Middle frontal gyrus (tissue), 1 donor: Measurements from ENCODE around the gene FRAS1.

Experiments
- DNase-seq: peaks from one replicate; pipeline ENCODE4 v3.0.0-alpha.2; 2015; ENCODE audit warnings: low spot score; ENCODE audit errors: extremely low spot score

FRAS1 gene

DNA sequence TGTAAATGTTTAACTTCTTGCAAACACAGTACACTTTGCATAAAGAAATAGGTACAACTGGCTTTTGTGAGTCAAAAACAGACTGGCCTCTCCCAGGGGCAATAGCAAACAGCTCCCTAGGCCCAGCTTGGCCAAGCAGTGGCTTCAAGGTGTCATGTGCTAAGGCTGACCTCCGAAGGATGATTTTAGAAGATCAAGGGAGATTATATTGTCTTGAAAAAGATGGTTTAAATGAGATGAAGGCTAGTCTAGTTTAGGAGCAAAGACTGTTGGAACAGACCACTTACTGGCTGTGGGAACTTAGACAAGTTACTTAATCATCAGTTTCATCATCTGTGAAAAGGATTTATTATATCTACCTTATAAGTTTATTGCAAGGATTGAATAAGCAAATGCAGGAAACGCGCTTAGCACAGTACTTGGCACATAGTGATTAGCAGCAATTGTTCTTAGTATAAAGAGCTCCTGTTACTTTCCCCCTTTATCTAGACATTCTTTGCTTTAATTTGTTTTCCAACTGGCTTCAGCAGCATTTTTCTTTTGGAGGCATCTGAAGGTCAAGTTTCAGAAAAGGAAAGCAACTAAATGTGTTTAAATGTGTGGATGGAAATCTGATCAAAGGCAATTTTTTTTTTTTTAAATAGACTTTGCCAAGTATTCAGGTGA lies 511.6 kb downstream of the FRAS1 start:
- DNase-seq = no peak

DNA sequence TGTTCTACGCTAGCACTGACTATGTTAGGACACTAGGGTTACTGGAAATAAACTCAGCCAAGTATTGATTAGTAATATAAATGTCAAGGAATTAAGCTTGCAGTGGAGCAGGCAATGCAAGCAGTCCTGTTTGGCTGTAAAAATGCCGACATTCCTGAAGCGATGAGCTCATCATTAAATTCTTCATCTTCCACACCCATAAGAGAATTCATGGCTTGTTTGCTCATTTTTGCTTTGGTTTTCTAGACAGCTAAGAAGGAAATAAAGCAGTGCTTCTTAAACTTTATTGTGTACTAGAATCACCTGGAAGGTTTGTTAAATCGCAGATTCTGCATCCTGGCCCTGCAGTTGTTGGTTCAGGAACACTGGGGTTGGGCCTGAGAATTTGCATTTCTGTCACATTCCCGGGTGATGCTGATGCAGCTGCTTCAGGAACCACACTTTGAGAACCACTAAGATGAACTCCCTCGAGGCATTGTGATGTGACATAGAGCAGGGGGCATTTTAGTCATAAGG lies 512.2 kb downstream of the FRAS1 start:
- no peak for DNase-seq

DNA sequence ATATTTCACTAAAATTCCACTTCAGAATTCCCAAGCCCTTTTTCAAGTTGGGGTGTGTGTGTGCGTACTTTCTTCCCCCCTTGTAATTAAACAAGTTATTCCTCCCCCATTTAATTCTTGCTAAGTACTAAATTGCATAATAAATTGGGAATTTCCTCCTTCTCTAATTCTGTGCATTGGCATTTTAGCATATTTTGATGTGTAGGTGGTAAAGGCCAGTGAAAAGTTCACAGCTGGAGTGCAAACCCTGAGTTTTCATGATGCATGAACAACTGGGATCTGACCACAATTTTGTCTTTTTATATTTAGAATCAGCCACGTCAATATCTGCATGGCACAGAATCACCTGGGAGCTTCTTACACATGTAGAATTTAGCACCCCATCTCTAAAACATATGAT lies 513.0 kb downstream of the FRAS1 start:
- no peak for DNase-seq

DNA sequence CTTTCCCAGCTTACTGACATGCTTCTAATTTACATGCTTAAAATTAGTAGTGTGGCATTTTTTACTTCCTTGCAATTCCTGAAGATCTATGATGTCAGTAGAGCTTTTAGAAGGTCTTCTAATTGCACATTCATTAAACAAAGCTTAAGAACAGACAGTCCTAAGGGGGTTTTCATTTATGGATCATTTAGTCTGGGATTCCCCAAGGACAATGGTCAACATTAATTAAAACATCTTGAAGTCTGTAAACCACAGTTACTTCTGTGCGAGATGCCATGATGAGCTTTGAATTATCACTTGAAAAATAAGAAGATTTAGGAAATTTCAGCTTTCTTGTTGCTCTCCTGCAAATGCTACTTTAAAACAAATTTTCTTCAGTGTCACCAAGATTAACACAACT lies 514.7 kb downstream of the FRAS1 start:
- DNase-seq = no peak

- DNase-seq = no peak
These were observed 521.7 kb downstream of the FRAS1 start for GRCh38 chr4:78578674-78579425.

DNA sequence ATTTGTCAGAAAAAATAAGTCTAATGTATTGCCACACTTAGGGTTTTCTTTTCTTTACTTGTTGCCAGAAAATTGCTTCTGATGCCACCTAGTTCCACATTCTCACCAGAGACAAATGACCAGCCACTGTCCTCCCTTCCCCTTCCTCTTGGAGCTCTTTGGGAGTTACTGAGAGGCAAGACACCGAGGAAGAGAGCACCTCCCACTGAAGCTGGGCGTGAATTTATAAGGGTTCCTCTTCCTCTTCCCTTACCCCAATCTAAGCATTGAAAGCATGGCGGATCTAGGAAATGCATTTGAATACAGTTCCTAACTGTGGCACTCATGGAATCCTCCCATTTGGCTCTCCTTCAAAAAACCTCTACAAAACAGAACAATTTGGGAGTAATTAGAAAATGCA lies 524.5 kb downstream of the FRAS1 start:
- DNase-seq = no peak

- no peak for DNase-seq
These were observed 527.9 kb downstream of the FRAS1 start for GRCh38 chr4:78584863-78585547.

DNA sequence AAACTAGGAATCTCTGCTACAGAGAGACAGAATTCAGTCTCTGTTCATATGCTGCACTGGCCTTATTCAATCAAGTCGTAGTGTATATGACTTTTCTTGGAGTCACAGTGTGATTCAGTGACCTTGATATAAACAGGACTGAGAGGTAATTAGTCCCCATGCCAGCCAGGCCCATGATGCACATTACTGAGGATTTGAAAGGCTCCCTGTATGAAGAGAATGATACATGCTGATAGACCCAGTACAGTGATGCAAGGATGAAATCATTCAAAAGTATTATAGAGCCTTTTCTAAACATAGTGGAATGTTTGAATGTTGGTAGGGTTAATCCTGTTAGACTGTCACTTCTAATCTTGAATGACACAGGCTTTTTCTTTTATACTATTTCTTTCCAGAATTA lies 528.5 kb downstream of the FRAS1 start:
- no peak for DNase-seq

DNA sequence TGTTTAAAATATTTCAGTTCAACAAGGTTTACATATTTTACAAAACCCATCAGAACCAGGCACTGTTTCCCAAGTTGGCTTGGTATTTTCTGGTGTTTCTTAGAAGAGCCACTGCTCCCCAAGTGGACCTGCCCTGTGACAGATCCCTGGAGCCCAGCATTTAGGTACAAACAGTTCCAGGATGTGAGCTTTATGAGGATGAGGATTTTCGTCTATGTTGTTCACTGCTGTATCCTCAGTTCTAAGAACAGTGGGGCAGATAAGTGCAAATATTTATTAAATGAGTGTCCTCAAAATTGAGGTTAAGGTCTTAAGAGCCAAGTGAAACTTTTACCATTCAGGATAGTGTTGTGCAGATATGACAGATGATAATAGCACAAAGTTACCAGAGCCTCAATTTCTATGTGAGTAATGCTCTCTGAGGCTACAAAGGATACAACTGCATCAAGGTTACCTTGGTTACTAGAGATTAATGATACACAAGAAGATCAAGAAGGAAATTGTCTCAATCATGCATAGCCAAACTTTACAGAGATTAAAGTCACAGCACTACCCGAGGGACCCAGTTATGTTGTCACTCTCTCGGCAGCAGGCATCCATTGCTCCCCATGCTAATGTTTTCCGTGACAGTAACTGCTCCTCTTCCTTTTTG lies 531.9 kb downstream of the FRAS1 start:
- no peak for DNase-seq

DNA sequence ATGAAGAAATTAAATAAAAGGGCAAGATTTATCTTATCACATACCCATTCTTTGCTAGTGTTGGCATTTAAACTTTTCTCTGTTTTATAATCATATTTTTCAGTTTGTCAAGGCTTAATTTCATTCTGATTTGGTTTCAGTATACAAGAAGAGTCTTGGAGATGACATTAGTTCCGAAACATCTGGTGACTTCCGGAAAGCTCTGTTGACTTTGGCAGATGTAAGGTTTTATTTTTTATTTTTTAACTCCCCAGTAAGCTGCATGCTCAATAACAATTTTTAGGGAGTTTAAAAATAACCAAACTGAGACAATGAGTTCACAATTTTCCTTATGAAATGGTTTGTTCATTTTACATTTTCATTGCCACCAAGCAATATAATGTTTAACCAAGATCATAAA lies 534.3 kb downstream of the FRAS1 start:
- no peak for DNase-seq

DNA sequence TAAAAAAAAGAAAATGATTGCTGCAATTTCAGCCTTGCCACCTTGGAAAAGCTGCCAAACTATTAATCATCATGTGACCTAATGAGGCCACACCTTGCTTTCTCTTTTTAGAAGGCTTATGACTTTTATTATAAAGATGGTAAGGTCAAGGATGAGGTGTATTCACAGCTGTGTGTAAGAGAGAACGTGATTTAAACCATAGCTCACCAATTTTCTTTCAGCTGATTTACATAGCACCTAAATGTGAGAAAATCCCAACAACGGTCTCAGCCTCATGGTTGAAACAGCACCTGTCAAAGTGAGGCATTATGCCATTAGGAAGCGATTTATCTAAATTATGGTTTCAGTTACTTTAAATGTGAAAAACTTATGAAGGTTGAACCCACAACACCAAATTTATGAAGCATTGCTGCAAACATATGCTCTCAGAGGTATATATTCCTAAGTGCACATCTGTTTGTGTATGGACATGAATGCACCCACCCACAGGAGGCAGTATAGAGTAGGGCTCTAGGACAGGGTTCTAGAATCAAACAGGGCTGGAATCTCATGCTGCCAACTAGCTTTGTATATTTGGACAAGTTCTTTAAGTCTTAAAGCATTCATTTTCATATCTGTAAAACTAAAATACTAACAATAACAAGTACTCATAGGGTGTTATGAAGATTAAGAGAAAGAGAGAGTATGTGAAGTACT lies 535.1 kb downstream of the FRAS1 start:
- DNase-seq = no peak
